Stimulated activated CD4-positive, alpha-beta T cell treated with anti-CD3 and anti-CD28 coated beads, Interleukin-1b, Interleukin-23, amount 100 ng/mL, for 24 hours (primary cell): ENCODE results near the gene FAM72B.
"Not testable (repeated sequence)": the region's sequence is repeated elsewhere in the genome, so short reads cannot be mapped to it uniquely, and the experiment has no call there.

ENCODE experiments used
- DNase-seq, 4 experiments: peaks; one replicate each; pipeline ENCODE4 v3.0.0-alpha.2; 2020; ENCODE audit warnings: low read depth in 4 of 4, low spot score in 1 of 4

Gene FAM72B

GRCh38 chr1:121200985-121201981 lies 17.1 kb upstream of the FAM72B start:
- not testable (repeated sequence) for DNase-seq

- DNase-seq, result not testable (repeated sequence)
These were observed 16.1 kb upstream of the FAM72B start for GRCh38 chr1:121200232-121200631.

GRCh38 chr1:121199763-121200162 lies 15.6 kb upstream of the FAM72B start:
- DNase-seq, result not testable (repeated sequence)

- not testable (repeated sequence) for DNase-seq
These were observed 13.1 kb upstream of the FAM72B start for GRCh38 chr1:121197095-121197882.

- not testable (repeated sequence) for DNase-seq
These were observed 8.4 kb upstream of the FAM72B start for GRCh38 chr1:121192512-121192911.

- DNase-seq, result not testable (repeated sequence)
These were observed 3.8 kb upstream of the FAM72B start for GRCh38 chr1:121187914-121188313.

GRCh38 chr1:121186191-121186590 lies 2.1 kb upstream of the FAM72B start:
- not testable (repeated sequence) for DNase-seq

- not testable (repeated sequence) for DNase-seq
These were observed 1.1 kb upstream of the FAM72B start for GRCh38 chr1:121185140-121185708.

GRCh38 chr1:121183867-121184266 lies 273 bp downstream of the FAM72B start:
- not testable (repeated sequence) for DNase-seq

GRCh38 chr1:121178197-121178596 lies 5.9 kb downstream of the FAM72B start:
- not testable (repeated sequence) for DNase-seq

- not testable (repeated sequence) for DNase-seq
These were observed 7.5 kb downstream of the FAM72B start for GRCh38 chr1:121176649-121177048.

GRCh38 chr1:121168152-121168668 lies 15.9 kb downstream of the FAM72B start:
- not testable (repeated sequence) for DNase-seq

GRCh38 chr1:121167225-121167738 lies 16.9 kb downstream of the FAM72B start:
- DNase-seq, result not testable (repeated sequence)

- not testable (repeated sequence) for DNase-seq
These were observed 18.8 kb downstream of the FAM72B start for GRCh38 chr1:121165296-121165695.

GRCh38 chr1:121163850-121164757 lies 20.0 kb downstream of the FAM72B start:
- DNase-seq, result not testable (repeated sequence)

- DNase-seq, result not testable (repeated sequence)
These were observed 22.8 kb downstream of the FAM72B start for GRCh38 chr1:121161199-121161901.

GRCh38 chr1:121160118-121160517 lies 24.0 kb downstream of the FAM72B start:
- DNase-seq, result not testable (repeated sequence)

- DNase-seq, result not testable (repeated sequence)
These were observed 26.5 kb downstream of the FAM72B start for GRCh38 chr1:121157609-121158008.
